GM21737 (cell line): Measurements from ENCODE around the gene ZC3HAV1.
A peak's percentile ranks its signal among the peaks of the same experiment; 100 is the strongest.
"Not testable (repeated sequence)": the region's sequence is repeated elsewhere in the genome, so short reads cannot be mapped to it uniquely, and the experiment has no call there.

ENCODE experiments used
- ATAC-seq: cut with Tn5 transposase; IDR thresholded peaks from one replicate; pipeline ENCODE4 v1.9.1; 2021; ENCODE audit warnings: mild to moderate bottlenecking, moderate library complexity; ENCODE audit not compliant: unreplicated experiment

ZC3HAV1 gene

GRCh38 chr7:139109188-139109982 lies at the start of gene ZC3HAV1:
ZC3HAV1 (minus strand) TSS chr7:139109720; CDS start chr7:139109331, 389 bp downstream.
- ATAC-seq, result peak; percentile 64

GRCh38 chr7:139153832-139154231 lies 44.3 kb upstream of the ZC3HAV1 start:
- ATAC-seq, result no peak

DNA sequence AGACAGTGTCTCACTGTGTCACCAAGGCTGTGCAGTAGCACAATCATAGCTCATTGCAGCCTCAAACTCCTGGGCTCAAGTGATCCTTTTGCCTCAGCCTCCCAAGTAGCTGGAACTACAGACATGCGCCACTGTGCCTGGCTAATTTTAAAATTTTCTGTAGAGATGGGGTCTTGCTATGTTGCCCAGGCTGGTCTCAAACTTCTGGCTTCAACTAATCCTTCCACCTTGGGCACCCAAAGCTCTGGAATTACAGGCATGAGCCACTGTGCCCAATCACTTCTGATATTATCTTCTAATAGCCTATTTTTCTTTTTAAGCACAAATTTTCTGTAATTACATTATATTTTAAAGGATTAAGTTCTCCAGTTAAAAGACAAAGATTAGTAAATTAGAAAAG lies 42.6 kb upstream of the ZC3HAV1 start:
- ATAC-seq, result no peak

DNA sequence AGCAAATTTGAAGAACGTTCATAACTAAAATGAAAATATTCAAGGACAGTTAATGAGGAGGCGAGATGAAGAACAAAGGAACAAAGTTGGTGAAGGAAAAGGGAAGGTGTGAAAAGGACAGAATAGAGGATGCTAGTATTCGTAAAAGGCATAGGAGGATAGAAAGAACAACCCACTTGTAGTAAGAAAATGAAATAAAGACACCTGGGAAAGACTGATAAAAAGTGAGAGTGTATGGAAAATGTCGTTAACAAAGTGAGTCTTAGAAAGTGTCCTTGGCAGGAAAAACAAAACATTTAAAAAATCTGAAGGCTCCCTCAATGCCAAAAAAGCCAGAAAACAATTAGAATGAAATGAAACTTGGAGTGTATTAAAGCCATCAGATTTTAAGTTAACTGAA lies 29.6 kb upstream of the ZC3HAV1 start:
- no peak for ATAC-seq

DNA sequence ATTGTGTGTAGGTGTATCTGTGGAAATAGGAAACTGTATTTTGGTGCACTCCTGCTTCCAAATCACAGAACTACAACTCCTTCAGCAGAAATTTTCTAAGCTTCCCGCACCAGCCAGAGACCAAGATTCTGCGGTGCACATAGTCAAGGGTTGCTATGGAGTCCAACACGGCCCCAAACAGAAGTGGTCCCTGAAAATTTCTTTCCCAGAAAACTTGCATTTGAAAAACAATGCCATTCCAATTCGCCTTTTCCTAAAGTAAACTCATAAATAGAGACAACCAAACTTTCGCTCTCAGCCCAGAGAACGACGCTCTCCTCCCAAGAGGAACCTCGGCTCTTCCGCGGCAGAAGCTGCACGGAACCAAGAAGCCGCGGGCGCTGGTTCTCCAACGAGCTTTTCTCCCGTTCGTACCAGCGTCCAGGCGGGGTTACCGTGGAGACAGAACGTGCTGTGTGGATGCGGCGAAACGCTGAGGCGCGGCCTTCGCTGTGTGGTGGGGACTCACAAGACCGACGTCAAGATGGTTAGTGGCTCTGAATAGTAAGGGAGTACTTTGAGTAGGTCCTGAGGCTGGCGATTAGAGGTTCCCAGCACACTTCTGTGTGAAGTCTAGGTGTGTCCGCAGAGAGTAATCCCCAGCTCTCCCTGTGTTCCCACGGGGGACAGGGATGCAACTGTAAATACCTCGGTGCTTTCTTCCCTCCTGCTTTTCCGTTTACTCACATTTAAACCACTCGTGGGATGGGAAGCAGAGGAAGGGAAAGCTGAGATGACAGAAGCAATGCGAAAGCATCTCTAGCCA lies 24.0 kb upstream of the ZC3HAV1 start:
- ATAC-seq, result peak; percentile 98

DNA sequence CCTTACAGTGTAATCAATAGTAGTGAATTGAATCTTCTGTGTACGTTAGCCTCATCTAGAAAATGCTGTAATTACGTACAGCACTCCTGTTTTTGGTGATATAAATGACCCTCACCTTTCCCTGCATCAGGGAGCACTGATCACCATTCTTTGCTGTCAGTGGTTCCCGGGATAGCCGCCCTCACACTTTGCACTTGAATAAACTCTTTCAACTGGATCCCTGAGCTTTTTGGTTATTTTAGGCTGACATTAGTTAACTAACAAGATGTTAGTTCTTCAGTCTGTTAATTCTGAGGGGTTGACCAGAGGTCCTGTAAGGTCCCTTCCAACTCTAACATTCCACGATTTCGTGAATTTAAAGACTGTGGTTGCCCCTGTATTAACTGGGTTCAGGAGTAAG lies 23.4 kb upstream of the ZC3HAV1 start:
- no peak for ATAC-seq

DNA sequence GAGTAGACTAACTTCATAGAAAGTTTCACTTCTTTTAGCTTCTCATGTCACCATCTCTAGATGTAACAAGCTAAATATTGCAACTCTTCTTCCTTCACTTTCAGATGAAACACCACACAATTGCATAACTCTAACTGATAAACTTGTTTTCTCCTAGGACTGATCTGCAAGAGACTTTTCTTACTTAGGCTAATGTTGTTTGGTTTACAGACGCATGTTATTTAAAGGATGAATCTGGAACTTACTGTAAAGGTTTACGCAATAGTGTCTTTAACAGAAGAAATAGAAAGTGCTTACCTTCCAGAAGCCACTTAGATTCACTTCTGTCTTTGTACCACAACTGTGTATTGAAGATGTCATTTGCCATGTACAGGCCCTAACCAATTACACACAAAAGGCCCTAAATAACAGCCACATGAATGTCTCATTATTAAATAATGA lies 22.1 kb upstream of the ZC3HAV1 start:
- no peak for ATAC-seq

- ATAC-seq, result not testable (repeated sequence)
Measured at GRCh38 chr7:139129814-139130213, 20.3 kb upstream of the ZC3HAV1 start.

GRCh38 chr7:139127648-139128047 lies 18.1 kb upstream of the ZC3HAV1 start:
- ATAC-seq, result no peak

- no peak for ATAC-seq
Measured at GRCh38 chr7:139125657-139126056, 16.1 kb upstream of the ZC3HAV1 start.

GRCh38 chr7:139124995-139125394 lies 15.5 kb upstream of the ZC3HAV1 start:
- ATAC-seq, result not testable (repeated sequence)

DNA sequence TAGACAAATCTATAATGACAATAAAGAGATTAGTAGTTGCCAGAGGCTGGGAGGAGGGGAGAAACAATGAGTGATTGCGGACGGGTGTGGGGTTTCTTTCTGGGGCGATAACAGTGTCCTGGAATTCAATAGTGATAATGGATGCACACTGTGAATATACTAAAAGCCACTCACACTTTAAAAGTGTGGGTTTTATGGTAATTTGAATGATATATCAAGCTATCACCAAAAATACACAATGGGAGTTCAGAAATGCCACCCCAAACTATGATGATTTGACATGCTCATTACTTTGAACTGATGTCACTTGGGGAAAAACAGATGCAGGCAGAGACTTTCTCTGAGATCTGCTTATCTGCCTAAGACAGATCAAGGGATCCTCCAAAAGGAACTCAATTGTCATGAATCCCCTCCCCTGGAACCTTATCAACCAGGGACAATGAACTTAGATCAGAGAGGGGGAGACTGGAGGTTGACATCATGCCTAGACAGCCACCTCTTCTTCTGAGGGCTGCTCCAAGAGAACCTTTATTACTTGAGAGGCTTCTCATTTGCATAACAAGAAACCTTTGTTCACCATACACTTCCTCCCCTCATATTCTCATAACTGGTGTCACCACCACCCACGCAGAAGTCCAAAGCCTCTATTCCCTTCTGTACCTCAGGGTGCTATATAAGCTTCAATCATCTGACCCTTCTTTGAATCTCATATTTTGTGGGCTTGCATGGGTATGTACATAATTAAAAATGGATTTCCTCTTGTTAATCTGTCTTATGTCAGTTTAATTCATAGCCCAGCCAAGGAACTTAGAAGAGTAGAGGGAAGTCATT lies 14.8 kb upstream of the ZC3HAV1 start:
- peak; percentile 80 for ATAC-seq

GRCh38 chr7:139119486-139119849 lies 9.9 kb upstream of the ZC3HAV1 start:
- ATAC-seq, result no peak

DNA sequence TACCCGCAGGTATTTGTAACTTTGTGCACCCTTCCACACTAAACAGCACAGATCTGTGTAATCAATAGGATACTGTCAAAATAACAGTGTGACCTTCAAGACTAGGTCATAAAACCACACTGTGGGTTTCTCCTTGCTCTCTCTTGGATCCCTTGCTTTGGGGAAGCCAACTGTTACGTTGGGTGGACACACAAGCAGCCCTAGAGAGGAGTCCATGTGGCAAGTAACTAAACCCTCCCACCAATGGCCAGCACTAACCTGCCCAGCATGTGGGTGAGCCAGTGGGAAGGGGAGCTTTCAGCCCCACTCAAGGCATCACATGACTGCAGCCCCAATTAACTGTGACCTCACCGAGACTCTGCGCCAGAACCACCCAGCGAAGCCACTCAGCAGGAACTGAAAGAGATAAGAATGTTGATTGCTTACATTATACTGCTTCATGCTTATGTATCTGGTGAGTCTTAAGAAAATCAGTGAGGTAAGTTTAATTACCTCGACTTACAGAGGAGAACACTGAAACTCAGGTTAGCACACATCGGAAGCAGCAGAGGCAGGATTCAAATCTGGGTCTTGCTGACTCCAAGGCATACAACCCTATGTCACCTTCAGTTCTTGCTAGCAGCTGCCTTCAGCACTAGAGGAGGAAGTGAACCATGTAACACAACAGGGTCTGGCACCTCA lies 9.4 kb upstream of the ZC3HAV1 start:
- ATAC-seq, result peak; percentile 80

GRCh38 chr7:139118234-139118804 lies 8.8 kb upstream of the ZC3HAV1 start:
- ATAC-seq, result peak; percentile 1

DNA sequence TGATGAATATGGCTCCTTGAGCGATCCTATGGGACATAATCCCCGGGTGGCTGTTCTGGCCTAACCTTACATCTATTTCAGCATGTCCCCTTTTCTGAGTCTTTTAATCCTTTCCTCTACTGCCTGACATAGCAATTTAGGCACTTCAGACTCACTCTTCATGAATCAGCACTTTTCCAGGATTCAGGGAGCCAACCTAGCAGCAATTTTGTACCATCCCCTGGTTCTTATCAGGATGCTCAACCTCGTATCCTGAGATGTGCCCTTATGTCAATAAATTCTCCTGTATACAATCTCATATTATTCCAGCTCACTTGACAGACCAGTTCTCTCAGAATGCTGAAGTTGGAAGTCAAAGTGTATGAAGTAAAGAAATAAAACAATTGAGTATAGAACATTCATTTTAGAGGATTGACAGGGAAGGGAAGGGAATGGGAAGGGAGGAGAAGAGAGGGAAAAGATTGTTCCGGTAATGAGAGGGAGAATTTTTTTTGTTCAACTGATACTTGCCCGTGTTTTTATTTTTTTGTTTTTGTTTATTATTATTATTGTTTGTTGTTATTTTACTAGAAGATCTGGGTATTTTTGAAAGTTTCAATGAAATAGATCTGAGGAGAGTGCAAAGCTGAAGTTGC lies 8.2 kb upstream of the ZC3HAV1 start:
- no peak for ATAC-seq

- no peak for ATAC-seq
Measured at GRCh38 chr7:139116999-139117398, 7.5 kb upstream of the ZC3HAV1 start.

GRCh38 chr7:139115104-139115503 lies 5.6 kb upstream of the ZC3HAV1 start:
- ATAC-seq, result no peak

DNA sequence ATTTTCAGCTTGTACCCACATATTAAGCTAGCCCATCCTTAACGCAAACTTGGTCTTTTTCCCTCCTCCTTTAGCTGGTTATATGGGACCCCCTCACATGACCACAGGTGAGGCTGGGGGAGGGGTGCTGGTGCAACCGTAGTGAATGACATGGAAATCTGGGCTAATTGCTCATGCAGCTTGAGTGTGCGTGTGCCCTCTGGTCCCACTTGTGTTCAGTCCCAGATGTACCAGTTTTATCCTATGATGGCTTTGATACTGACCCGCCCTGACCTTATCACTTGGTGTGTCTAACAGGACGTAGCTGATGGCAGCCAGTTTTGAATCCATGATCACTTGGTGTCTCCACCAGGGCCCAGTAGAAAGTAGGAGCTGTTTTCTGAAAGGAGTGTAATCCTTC lies 5.1 kb upstream of the ZC3HAV1 start:
- no peak for ATAC-seq

GRCh38 chr7:139114018-139114417 lies 4.5 kb upstream of the ZC3HAV1 start:
- no peak for ATAC-seq
